Kidney (tissue), 14 donors: ENCODE data around the gene FOLR3. TPM values are rescaled to one million over a fixed set of nuclear protein-coding genes. Genes with fewer than 3 reads are reported as not detected.
"Not testable (repeated sequence)": the region's sequence is repeated elsewhere in the genome, so short reads cannot be mapped to it uniquely, and the experiment has no call there.

Experiments
- DNase-seq, 5 donors: peaks; one replicate each; pipeline ENCODE4 v3.0.0-alpha.2; 2013 to 2020
- FAIRE-seq: peaks from 2 replicates; lab custom pipeline; 2012; peaks lifted over from hg19 to GRCh38; lab: Jason Lieb, UNC
- H3K27ac ChIP-seq, 2 donors: one replicate each; pipeline ENCODE4 v1.7.0; 2013; ENCODE audit warnings: low read depth in 2 of 2, low read length in 2 of 2, inconsistent platforms in 1 of 2
- H3K27me3 ChIP-seq: one replicate; pipeline ENCODE4 v1.7.1; 2013; ENCODE audit warnings: low read length, inconsistent platforms; ENCODE audit not compliant: control insufficient read depth, insufficient read depth
- H3K36me3 ChIP-seq, 3 donors: one replicate each; pipeline versions ENCODE4 v1.7.0 to v1.7.1; 2013; ENCODE audit warnings: low read length in 3 of 3, control low read depth in 1 of 3, inconsistent platforms in 1 of 3; ENCODE audit not compliant: insufficient read depth in 3 of 3, control insufficient read depth in 2 of 3
- H3K4me1 ChIP-seq, 3 donors: one replicate each; pipeline versions ENCODE4 v1.7.0 to v1.7.1; 2013; ENCODE audit warnings: low read length in 3 of 3, inconsistent platforms in 1 of 3, low read depth in 1 of 3; ENCODE audit not compliant: control insufficient read depth in 2 of 3, insufficient read depth in 2 of 3
- H3K4me3 ChIP-seq, 3 donors: one replicate each; pipeline versions ENCODE4 v1.7.0 to v1.8.1; 2013; ENCODE audit warnings: low read length in 3 of 3, control low read depth in 1 of 3, inconsistent platforms in 1 of 3
- H3K9ac ChIP-seq, 3 donors: one replicate each; pipeline versions ENCODE4 v1.7.0 to v1.7.1; 2013; ENCODE audit warnings: low read length in 3 of 3, control low read depth in 1 of 3, inconsistent platforms in 1 of 3
- H3K9me3 ChIP-seq, 3 donors: one replicate each; pipeline versions ENCODE4 v1.7.0 to v1.7.1; 2013; ENCODE audit warnings: low read length in 3 of 3, control low read depth in 1 of 3, inconsistent platforms in 1 of 3; ENCODE audit not compliant: control insufficient read depth in 2 of 3, insufficient read depth in 1 of 3
- intact Hi-C: fragments of 100-400 bp; cut with DNase I; formaldehyde crosslinking; loops from one replicate; pipeline ENCODE4 v1.11.1; 2022
- polyA plus RNA-seq: library from polyadenylated mRNA; stranded (reverse); fragments of 350-450 nt; fragmentation: Illumina TruSeq; extraction: RNeasy Lipid Tissue Mini Kit (QIAGEN cat#74804); gene quantifications from one replicate; pipeline ENCODE4 v1.2.3, GENCODE V29; 2014; ENCODE audit warnings: low read depth, low replicate concordance; ENCODE audit not compliant: insufficient read depth
- total RNA-seq: library from RNA; stranded (reverse); fragmentation: NEBNext Ultra II Directional; extraction: Animal tissue kit (Norgen Biotek cat#: 25700); gene quantifications from one replicate; pipeline ENCODE4 v1.2.1, GENCODE V29; 2021
- TF ChIP-seq, protein P1 (sequence below): IDR thresholded peaks from 3 replicates; pipeline ENCODE4 v1.5.1; 2012; ENCODE audit warnings: mild to moderate bottlenecking, moderate library complexity, borderline replicate concordance; ENCODE audit not compliant: insufficient read depth; ENCODE audit errors: extremely low read depth
- donor health status: control.
- donor health status: control.
- donor health status: control.
- donor health status: control.
- donor health status: control.
- donor health status: DM: yes; HTN: yes; CAD: no.
- donor health status: Normal renal cell carcinoma (clear cell type).

Gene FOLR3
- total and polyA plus RNA-seq, 2 donors from 2014 or later, result 17.5 to 65.0 TPM

- Histone ChIP-seq H3K4me3 (no peak overlapping the region), H3K9ac (no peak overlapping the region), H3K27ac (no peak overlapping the region), H3K36me3 (no peaks in the 10 kb centered on the region), H3K9me3 (no peaks in the 10 kb centered on the region), H3K27me3 (no peaks in the 10 kb centered on the region), H3K4me1 (no peaks in the 10 kb centered on the region)
- intact Hi-C loops, result no loop called here
- FAIRE-seq (no peak), DNase-seq (no peak)
- TF ChIP-seq, protein P1, sequence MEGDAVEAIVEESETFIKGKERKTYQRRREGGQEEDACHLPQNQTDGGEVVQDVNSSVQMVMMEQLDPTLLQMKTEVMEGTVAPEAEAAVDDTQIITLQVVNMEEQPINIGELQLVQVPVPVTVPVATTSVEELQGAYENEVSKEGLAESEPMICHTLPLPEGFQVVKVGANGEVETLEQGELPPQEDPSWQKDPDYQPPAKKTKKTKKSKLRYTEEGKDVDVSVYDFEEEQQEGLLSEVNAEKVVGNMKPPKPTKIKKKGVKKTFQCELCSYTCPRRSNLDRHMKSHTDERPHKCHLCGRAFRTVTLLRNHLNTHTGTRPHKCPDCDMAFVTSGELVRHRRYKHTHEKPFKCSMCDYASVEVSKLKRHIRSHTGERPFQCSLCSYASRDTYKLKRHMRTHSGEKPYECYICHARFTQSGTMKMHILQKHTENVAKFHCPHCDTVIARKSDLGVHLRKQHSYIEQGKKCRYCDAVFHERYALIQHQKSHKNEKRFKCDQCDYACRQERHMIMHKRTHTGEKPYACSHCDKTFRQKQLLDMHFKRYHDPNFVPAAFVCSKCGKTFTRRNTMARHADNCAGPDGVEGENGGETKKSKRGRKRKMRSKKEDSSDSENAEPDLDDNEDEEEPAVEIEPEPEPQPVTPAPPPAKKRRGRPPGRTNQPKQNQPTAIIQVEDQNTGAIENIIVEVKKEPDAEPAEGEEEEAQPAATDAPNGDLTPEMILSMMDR, result no peak
Measured at GRCh38 chr11:72160319-72160718, 24.8 kb downstream of the FOLR3 start.

DNA sequence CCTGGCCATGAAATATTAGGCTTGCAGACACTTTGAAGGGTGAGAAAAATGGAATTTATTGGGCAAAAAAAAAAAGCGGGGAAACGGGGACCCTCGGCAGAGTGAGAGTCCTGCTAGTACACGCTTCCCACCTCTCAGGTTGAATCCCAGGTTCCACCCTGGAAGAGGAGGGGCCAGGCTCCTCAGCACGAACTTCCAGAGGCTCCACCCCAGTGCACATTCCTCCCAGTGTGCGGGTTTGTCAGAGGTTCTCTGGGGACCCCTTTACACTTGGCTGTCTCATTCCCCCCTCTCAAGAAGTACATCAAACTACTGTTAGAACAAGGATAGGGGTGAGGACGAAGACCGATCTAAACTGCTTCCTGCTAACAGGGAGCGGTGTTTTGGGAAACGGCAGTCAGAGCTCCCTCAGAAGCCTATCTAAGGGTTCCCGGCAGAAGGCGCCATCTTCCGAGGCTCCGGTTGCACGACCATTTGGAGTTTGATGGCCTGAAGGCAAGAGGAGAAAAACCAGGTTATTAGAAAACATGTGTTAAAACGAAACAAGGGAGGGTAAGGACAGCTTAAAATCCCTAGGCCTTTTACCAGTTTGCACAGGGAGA is 27.5 kb downstream of the FOLR3 start:
- no peak for FAIRE-seq
- TF ChIP-seq, protein P1, result no peak

GRCh38 chr11:72164187-72164586 is 28.7 kb downstream of the FOLR3 start:
- DNase-seq, H3K9me3 ChIP-seq, H3K9ac ChIP-seq, FAIRE-seq, H3K27me3 ChIP-seq, H3K4me1 ChIP-seq, H3K4me3 ChIP-seq, intact Hi-C loops, H3K27ac ChIP-seq, H3K36me3 ChIP-seq: not testable (repeated sequence)

More for the DNA sequence above, 27.5 kb downstream of the FOLR3 start:
- intact Hi-C loops, result no loop called here
- Histone ChIP-seq H3K9ac (no peak overlapping the region), H3K27me3 (no peaks in the 10 kb centered on the region), H3K27ac (no peak overlapping the region), H3K36me3 (no peaks in the 10 kb centered on the region), H3K4me3 (no peak overlapping the region), H3K4me1 (no peaks in the 10 kb centered on the region), H3K9me3 (no peaks in the 10 kb centered on the region)
- no peak for DNase-seq

DNA sequence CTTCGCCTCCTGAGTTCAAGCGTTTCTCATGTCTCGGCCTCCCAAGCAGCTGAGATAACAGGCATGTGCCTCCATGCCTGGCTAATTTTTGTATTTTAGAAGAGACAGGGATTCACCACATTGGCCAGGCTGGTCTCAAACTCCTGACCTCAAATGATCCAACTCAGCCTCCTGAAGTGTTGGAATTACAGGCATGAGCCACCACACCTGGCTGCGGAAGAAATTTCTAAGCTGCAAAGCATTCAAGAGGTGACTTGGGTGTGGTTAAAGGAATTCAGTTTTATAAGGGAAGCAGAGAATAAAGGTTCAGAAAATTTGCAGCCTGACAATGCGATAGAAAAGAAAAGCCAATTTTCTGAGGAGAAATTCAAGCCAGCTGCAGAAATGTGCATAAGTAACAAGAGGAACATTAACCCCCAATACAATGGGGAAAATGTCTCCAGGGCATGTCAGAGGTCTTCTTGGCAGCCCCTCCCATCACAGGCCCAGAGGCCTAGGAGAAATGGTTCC is 33.6 kb downstream of the FOLR3 start:
- H3K36me3 ChIP-seq, DNase-seq, H3K27me3 ChIP-seq, H3K4me1 ChIP-seq, FAIRE-seq, H3K27ac ChIP-seq, H3K4me3 ChIP-seq, H3K9me3 ChIP-seq, H3K9ac ChIP-seq, intact Hi-C loops: not testable (repeated sequence)

- H3K4me1 ChIP-seq, H3K36me3 ChIP-seq, H3K27ac ChIP-seq, H3K27me3 ChIP-seq, H3K4me3 ChIP-seq, H3K9me3 ChIP-seq, intact Hi-C loops, FAIRE-seq, DNase-seq, H3K9ac ChIP-seq: not testable (repeated sequence)
Measured at GRCh38 chr11:72169754-72170153, 34.2 kb downstream of the FOLR3 start.

- FAIRE-seq, H3K36me3 ChIP-seq, H3K9ac ChIP-seq, H3K4me1 ChIP-seq, H3K27ac ChIP-seq, H3K4me3 ChIP-seq, intact Hi-C loops, DNase-seq, H3K9me3 ChIP-seq, H3K27me3 ChIP-seq: not testable (repeated sequence)
Measured at GRCh38 chr11:72172043-72172442, 36.5 kb downstream of the FOLR3 start.
